HG03135 (cell line): ENCODE measurements around the gene ROBO1.
"Not testable (repeated sequence)": the region's sequence is repeated elsewhere in the genome, so short reads cannot be mapped to it uniquely, and the experiment has no call there.

Experiments
- ATAC-seq: cut with Tn5 transposase; IDR thresholded peaks from one replicate; pipeline ENCODE4 v1.9.1; 2021; ENCODE audit warnings: mild to moderate bottlenecking, moderate library complexity; ENCODE audit not compliant: unreplicated experiment

The ROBO1 gene

DNA sequence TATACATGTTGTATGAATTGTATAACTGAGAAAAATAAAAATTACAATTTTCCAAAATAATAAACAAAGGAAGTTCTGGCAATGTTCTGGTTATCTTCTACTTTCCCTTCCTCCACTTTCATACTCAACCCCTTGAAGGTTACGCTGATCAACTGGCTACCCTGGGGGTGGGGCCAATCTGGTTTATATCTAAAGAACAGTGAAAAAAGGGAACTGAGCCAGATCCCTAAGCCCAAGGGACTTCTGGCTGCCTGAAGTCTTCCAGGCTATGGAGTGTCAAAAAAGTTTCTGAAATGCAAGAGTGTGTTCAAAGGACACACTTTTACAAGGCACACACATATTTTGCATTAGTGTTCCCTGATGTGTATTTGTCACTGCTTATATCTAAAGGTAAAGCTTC is 591.9 kb downstream of the ROBO1 start:
- no peak for ATAC-seq

DNA sequence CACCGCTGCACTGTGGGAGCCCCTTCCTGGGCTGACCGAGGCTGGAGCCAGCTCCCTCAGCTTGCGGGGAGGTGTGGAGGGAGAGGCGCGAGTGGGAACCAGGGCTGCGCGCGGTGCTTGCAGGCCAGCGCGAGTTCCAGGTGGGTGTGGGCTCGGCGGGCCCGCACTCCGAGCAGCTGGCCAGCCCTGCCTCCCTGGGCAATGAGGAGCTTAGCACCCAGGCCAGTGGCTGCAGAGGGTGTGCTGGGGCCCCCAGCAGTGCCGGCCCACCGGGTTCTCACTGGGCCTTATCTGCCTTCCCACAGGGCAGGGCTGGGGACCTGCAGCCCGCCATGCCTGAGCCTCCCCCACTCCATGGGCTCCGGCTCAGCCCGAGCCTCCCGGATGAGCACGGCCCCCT is 594.5 kb downstream of the ROBO1 start:
- ATAC-seq: not testable (repeated sequence)

DNA sequence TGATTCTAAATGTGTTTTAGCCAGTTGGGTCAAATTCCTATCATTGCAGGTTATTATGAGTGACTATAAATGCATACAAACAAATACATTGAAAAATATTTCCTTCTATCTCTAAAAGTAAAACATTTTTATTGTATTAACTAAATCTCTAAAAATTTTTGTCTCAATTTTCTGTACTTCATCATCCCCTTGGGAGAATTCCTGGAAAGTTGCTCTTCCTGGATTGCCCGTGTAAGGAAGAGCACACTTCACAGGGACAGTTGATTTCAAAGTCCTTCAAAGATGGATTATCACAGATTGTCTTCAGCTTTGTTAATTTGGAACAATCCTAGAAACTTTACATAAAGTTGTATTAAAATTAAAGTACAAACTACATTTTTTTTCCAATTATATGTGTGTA is 595.6 kb downstream of the ROBO1 start:
- ATAC-seq: no peak

DNA sequence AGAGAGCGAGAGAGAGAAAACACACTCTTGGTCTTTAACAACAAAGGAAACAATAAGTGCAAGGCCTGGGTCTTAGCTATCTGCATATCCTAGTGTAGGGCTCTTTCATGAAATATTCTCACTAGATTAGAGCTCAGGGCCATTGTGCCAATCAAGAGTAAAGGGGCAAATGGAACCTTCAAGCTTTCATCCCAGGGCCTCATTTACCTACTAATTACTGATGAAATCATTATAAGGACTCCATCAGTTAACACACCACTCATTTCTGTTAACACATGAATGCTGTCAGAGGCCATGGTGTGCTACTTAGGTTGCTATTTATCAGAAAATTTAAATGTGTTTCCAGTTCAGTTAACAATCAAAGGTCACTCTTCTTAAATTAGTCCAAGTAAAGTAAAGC is 597.8 kb downstream of the ROBO1 start:
- no peak for ATAC-seq

DNA sequence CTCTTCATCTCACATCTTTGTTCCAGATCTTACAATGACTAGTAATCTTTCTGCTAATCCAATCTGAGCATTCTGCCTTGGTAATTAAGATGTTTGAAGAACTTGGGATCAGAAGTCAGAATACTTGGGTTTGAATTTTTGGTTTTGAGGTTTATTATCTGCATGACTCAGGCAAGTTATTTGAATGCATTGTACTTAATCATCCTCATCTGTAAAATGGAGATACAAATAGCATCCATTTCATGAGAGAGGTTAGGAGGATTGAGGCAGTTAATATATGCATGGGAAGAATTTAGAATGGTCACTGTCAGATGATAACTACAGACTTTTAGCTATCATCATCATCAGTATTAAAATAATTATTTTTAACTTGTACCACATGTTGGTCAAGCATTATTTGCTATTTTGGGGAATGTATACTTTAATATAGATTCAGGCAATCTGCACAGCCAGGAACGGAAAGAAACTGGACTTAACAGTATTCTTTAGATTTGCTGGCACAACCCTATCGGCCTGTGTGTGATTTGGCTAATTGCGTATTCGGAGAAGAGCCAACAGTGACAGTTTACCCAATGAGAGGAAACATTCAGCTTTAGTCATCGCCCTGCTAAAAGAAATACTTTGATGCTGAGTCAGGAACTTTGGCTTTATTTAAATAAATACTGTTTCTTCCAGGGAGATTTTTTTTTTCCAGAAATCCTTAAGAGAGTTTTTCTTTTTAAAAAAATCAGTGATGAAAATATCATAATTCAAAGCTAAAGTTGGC is 600.0 kb downstream of the ROBO1 start:
- no peak for ATAC-seq

DNA sequence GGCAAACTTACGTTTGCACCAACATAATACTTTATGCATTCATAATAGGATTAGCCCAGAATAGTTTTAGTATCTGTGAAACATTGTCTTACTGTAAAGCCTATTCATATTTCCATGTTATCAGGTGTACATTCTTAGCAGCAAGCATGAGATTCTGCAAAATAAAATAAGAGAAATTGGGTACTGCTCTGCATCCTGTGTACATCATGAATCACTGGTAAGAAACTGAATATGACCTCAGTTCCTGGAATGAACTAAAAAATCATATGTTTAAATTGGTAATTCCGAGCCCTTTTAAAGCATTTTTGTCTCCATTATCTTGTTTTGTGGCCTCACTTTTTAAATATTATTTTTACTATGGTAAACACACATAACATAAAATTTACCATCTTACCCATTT is 605.1 kb downstream of the ROBO1 start:
- no peak for ATAC-seq

DNA sequence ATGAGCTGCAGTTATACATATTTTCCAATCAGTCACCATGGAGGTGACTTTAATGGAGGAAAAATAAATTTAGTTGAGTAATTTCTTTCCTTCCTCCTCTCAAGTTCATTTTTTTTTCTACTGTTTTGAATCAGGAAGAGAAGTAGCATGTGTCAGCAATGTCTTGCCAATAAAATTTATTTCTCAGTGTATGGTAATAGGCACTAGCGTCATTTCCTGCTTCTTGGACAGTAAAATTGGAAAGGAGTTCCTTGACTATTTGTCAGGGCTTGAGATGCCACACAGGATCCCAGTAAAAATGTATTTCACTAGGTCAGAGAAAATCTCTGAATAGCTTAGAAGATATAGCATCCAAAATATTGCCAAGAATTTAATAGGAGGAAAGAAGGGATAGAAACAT is 605.9 kb downstream of the ROBO1 start:
- ATAC-seq: no peak

DNA sequence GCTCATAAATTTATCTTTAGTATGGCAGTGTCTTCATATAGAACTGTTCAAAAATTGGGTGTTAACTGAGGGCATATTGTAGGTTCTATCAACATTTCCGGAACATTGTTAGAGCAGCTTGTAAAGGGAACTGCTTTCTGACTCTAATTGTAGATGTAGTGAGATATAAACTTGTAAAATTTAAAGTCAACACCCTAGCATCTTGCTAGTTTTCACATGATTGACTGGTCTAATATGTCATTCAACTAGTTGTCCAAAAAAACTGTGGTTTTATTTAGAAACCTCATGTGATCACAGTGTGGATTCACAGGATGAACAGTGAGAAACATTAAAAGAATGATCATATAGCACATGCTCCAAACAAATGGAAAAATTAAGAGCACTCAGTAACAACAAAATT is 607.4 kb downstream of the ROBO1 start:
- no peak for ATAC-seq

DNA sequence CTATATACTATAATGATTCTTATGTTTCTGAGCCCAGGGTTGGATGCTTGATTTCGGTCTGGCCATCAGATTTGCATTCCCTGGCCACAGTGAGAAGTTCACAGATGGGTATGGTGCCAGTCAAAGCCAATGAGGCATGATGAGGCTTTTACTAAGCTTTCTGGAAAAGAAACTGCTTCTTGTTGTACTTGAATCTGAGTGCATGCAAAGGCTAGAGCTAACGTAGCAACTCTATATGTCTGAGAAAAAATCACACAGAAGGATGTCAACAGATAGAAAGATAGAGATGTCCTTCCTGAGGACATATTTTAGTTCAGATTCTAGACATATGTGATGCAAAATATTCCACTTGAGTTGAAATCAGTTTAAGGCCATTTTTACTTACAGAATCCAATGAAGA is 608.1 kb downstream of the ROBO1 start:
- no peak for ATAC-seq

DNA sequence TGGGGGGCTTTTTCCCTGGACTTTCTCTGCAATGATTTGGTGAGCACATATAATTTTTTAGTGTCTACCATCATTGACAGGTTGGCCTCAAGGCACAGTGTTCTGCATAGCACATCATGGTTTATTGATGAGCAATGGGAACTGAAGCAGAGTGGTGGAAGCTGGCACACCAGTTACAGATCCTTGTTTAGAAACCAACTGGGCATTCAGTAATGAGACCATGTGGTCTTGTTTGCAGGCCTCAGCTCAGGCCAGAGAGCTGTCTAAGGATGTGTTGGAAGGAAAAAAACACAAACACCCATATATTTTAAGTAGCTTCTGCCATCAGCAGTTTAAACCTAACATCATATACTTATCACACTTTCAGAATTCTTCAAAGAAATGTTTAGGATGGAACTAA is 610.6 kb downstream of the ROBO1 start:
- ATAC-seq: no peak

DNA sequence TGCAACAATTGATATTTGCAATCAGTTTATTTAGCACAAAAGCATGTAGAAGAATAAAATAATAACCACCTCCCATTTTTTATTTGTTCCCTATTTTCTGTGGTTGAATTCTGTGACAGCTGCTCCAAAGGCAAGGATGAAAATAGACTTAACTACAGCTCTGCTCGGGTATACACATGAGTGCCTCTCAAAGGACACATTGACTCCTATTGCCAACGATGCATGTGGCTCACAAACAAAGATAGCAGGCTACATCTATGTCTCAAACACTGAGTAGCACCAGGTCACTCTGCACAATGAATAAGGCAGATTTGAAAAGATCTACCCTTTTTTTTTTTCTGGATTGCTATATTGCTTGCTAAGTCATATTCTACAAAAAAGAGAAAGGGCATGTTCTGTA is 612.9 kb downstream of the ROBO1 start:
- no peak for ATAC-seq

DNA sequence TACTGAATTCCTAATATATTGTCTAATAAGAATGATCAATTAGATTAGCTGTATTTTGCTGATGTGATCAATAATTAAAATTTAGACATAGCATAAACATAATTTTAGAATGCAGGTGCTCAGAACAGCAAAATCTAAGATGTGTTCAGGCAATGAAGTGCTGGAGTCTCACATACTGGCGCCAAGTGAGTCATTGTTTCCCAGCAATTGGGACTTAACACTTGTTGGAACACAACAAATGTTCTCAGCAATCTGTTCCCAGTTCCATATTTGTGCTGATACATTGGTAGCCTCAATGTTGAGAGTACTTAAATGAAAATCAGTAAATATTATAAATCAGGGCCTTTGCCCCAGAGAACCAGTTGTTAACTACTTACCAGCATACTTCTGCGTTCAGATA is 619.0 kb downstream of the ROBO1 start:
- ATAC-seq: no peak

DNA sequence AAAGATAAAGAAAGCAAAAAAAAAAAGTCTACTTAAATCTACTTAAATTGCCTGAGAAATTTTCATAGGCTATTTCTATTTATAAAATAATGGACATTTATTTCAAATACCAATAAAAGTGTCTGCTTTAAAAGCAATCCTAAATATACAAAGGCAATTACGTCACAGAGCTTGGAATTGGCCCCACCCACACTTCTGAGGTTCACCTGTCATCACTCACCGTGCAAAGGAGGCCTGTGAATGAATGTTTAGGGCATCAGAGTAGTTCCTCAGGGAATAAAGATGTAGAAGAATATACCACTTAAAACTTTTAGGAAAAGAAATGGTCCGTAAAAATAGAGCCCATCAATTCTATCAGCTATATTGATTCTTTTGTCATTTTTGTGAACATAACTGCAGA is 621.8 kb downstream of the ROBO1 start:
- no peak for ATAC-seq

DNA sequence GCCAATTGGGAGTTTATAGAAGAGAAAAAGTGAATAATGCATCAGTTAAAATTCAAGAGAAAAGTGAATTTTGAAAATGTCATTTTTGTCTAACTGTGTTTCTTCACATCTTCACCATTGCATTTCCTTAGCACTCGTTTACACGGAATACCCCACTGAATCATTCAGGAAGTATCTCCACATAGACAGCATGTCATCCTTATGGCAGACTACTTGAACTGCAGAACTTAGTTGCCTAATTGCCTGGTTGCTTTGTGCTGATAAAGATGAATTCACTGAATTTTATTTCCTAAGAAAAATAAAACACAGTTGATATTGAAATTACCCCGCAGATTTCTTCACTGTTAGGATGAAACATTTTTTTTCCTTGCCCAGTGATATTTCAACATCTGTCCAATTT is 627.1 kb downstream of the ROBO1 start:
- no peak for ATAC-seq

DNA sequence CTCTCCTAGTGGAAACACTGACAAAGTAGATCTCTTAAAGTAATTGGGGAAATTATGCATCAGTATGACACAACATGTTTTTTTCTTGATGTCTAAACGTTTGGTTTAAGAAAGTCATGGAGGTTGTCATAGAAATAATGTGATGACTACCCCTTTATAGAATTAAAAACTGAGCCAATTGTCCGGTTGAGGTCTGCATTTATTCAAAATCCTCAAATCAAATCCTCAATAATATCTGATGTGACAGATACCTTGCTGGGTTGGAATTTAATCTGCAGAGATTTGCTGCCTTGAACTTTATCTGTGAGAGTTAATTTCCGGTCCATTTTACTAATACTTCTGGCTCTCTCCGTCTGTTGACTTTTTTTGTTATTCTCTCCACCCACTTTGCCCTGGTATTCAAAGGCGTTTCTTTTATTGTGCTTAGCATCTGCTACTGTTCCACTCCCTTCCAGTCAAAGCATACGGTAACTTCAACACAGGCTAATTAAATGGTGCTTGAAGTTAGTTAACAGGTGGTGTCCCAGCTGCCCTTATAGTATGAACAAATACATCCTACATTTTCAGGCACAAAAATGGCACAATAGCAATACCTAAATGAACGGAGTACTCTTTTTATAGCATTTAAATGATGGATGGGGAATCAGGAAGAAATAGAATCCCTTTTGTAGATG is 628.3 kb downstream of the ROBO1 start:
- ATAC-seq: no peak

DNA sequence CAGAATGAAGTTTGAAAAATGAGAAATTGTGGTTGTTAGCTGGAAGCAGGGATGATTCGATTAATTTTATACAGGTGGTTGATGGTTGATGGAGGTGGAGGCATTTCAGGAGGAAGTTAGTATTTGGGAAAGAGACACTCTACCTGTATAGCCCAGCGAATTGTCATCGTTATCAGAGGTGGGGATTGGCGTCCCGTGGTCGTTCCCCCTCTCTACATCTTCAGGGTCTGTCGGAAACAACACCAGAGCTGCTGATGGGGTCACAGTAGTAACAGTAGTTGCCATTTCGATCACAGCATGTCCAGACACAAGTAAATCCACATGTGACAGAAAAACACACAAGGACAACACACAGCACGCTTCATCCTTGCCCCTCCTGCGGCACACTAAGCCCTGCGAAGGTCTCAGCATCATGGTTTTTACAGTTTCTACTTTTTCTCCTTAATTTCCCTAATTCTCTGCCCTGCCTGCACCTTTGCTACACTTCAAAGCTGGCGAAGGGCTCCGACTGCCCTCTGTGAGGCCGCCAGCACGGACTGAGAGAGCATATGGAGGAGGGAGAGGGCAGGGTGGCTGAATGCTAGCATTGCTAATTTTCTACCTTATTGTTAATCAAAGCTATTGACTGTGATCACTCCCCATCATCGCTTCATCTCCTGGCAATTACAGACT is 642.3 kb downstream of the ROBO1 start:
- no peak for ATAC-seq

DNA sequence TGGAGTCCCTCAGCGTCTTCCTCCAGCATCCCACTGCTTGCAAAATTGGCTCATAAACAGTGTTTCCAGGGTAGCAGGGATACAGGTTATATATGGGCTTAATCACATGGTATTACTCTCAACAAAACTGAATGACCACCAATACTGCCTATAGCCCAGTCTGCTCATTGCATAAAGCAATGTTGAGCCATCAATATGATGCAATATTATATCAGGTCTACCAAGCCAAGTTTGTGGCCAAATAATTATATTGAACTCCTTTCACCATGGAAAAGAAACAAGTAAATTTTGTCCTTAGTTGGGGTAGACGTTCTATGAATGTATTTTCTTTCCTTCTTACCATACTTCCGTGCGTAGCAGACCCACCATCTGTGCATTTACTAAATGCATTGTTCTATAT is 652.3 kb downstream of the ROBO1 start:
- no peak for ATAC-seq

DNA sequence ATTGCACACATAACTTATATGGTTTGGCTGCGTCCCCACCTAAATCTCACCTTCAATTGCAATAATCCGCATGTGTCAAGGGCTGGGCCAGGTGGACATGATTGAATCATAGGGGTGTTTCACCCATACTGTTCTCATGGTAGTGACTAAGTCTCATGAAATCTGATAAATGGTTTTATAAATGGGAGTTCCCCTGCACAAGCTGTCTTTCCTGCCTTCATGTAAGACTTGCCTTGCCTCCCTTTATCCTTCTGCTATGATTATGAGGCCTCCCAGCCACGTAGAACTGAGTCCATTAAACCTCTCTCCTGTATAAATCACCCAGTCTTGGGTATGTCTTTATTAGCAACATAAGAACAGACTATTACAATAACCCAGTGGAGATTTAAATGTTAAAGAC is 653.9 kb downstream of the ROBO1 start:
- no peak for ATAC-seq

DNA sequence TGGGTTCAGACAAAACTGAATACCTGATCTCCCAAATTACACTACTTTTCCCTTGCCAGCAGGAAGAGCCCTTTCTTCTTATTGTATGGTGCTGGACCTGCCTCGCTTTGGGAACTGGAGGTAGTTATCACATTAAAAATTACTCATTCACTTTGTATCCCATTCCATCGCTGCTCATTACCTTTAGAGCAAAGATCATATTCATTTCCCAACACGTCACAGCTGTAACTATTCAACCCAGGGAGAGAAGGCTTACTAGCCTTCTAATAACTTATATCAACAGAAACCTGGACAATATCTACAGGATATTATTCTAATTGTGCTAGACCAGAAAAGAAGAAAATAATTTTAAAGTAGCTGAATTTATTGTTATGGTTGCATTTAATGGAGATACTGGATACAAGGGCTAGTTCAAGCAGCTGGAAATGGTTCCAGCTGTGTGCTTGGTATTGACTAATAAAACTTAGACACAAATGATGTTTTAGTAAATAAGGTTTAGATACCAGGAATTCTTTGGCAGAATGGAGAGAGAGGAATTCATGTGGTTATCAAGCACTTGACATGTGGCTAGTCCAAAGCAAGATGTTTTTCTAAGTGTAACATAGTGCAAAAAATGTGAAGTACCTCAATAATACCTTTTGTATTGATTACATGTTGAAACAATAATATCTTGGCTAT is 656.3 kb downstream of the ROBO1 start:
- no peak for ATAC-seq

DNA sequence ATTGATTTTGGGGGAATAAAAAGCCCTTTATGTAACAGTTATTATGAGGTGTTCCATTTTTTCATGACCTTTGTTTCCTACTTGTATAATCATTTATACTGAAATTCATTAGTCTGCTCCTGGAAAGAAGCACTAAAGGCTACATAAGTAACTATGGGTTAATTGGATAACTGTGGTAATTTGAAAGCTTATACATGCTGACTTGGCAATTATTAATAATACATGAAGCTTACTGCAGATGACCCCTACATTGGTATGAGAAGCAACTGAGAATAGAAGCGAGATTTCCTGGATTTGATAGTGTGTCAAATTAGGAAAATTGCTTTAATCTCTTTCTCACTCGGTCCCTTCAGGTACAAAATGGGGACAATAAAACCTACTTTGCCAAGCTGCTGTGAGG is 658.0 kb downstream of the ROBO1 start:
- ATAC-seq: no peak

DNA sequence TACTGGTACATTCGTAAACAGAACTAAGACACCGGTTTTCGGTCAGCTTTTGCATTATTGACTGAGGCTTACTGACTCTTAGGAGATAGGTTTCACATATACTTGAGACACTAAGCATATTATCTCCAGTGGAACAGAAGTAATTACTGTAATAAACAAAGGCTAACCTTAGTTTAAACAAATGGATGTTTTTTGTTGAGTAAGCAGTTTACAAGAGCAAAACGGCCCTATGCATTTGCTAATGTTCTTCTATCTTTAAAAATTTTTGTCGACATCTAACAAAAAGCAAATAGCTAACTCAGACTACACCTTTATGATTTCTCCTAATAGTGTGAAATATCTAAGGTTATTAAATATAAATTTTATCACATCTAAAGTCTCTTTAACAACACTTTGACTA is 664.5 kb downstream of the ROBO1 start:
- no peak for ATAC-seq
